ENCODE results near the gene NEK1.

Gene NEK1

GRCh38 chr4:169611991-169612870 is at the start of gene NEK1:
Gene NEK1, minus strand, starts transcription at chr4:169612583. Its CDS starts 9,953 bp downstream, at chr4:169602630.
- peak; percentile 77 for DNase-seq

- DNase-seq, result no peak
Observed at GRCh38 chr4:169661761-169662160, 49.4 kb upstream of the NEK1 start.

- no peak for DNase-seq
Observed at GRCh38 chr4:169660929-169661328, 48.5 kb upstream of the NEK1 start.

- DNase-seq, result peak; percentile 83
Observed at GRCh38 chr4:169659716-169660670, 47.6 kb upstream of the NEK1 start.

GRCh38 chr4:169658975-169659715 is 46.8 kb upstream of the NEK1 start:
- no peak for DNase-seq

DNA sequence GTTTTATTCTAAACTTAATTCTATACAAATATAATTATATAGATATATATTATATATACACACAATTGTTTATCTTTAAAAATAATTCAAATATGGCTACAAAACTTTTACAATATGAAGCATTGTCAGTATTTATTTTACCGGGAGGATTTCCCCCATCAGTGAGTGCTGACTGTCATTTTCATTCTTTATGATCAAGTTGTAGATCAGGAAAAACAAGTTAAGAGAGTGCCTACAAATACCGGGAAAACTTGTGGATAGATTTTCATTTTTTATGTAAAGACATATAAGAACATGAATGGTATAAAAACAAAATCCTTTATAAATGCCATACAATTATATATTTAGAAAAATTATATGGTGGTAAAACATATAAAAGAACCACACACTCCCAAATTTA is 45.8 kb upstream of the NEK1 start:
- no peak for DNase-seq

DNA sequence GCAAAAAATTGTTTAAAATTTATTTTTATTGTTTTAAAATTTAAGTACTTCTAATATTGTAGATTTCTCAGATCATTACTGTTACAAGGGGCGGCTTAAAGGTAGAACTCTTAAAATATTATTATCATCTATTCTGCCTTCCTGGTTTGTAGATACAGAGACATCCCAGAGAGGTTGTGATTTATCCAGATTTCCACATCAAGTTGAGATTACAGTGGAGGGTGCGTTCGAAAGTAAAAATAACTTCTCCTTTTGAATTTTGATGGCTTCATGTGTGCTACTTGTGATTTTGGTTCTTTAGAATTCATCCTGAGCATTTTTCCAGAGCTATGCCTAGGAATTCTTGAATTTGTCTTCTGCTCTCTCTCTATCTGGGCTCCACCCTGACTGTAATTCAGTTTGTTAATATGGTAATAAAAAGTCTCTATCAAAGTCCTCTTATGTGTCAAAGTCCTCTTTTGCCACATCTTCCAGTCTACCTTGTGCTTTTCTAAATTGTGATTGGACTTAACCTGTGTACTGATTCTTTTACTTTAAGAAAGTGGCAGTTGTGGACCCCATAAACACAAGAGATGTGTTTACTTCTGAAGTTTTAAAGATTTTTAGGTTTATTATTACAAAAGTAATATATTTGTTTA is 45.2 kb upstream of the NEK1 start:
- DNase-seq, result no peak

DNA sequence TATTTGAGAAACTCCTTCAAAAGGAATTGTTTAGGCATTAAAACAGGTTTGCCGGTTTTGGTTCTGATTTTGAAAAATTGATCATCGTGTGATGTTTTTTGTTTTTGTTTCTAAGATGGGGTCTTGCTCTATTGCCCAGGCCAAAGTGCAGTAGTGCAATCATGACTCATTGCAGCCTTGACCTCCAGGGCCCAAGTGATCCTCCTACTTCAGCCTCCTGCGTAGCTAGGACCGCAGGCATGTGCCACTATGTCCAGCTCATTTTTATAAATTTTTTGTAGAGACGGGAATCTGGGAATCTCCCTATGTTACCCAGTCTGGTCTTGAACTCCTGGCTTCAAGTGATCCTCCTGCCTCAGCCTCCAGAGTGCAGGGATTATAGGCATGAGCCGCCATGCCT is 43.0 kb upstream of the NEK1 start:
- DNase-seq, result no peak

GRCh38 chr4:169652535-169652934 is 40.2 kb upstream of the NEK1 start:
- DNase-seq, result no peak

- no peak for DNase-seq
Observed at GRCh38 chr4:169650227-169650936, 38.0 kb upstream of the NEK1 start.

DNA sequence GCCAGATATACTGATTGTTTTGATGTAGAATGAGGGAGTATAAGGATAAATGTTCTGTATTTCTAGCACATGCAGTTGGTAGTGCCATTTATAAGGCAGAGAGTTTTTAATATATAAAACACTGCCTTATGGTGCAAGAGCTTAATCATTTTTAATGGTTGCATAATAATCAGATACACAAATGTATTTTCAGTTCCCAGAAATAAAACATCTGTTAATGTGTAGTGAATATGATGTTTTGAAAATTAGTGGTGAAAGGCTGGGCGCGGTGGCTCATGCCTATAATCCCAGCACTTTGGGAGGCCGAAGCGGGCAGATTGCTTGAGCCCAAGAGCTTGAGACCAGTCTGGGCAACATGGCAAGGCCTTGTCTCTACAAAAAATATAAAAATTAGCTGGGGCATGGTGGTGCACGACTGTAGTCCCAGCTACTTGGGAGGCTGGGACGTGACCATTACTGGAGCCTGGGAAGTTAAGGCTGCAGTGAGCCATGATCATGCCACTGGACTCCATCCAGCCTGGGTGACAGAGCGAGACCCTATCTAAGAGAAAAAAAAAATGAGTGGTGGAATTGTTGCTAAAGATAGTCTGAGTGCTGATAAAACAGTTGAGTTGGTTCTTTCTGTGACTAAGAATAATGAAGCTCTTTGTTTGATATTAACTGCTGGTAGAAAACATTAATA is 37.3 kb upstream of the NEK1 start:
- no peak for DNase-seq

GRCh38 chr4:169645627-169646026 is 33.2 kb upstream of the NEK1 start:
- no peak for DNase-seq

DNA sequence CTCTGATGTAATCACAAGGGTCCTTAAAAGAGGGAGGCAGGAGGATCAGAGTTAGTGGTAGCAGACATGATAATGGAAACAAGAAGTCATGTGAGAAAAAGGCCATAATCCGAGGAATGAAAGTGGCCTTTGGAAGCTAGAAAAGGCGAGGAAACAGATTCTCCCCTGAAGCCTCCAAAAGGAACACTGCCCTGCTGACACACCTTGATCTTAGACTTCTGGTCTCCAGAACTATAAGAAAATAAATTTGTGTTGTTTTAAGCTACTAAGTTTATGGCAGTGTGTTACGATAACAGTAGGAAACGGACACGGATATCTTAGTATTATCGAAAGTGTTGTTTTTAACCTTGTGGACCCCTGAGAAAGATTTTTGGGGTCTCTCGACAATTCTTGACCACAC is 32.4 kb upstream of the NEK1 start:
- DNase-seq, result no peak

DNA sequence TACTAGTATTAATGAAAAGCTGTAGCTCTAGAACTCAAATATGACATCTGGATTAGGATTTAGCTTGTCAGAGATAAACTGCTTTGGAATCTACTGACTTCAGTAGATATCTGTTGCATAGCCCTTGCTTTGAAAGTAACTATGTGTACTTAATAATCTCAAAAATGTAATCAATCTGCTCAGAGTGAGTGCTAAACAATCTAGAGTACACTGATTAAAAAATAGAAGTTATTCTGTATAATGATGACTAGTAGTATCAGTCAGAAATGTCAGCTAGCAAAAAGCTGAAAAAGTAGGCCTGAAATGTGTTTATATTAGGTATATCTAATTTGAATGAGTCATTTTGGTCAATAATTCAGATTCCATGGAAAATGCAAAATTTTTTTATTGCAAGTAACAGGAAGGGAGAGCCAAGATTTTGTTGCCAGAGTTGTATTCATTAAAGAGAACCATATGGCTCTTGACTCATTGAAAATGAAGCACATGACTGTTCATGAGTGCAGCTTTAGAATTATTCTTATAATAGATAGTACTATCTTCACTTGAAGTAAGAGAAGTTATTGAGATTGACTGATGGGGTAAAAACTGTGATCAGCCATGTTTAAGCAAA is 28.0 kb upstream of the NEK1 start:
- no peak for DNase-seq

GRCh38 chr4:169634975-169635374 is 22.6 kb upstream of the NEK1 start:
- no peak for DNase-seq

- DNase-seq, result no peak
Observed at GRCh38 chr4:169632896-169633295, 20.5 kb upstream of the NEK1 start.

DNA sequence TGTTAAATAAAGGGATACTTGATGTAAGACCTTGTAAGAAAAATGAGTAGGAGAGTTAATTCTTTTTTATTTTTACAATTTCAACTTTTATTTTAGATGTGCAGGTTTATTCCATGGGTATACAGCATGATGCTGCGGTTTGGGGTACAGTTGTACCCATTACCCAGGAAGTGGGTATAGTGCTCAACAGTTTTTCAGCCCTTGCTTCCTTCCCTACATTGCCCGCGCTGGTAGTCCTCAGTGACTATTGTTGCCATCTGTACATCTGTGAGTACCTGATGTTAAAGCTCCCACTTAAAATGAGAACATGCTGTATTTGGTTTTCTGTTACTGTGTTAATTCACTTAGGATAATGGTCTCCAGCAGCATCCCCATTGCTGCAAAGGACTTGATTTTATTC is 17.7 kb upstream of the NEK1 start:
- no peak for DNase-seq

DNA sequence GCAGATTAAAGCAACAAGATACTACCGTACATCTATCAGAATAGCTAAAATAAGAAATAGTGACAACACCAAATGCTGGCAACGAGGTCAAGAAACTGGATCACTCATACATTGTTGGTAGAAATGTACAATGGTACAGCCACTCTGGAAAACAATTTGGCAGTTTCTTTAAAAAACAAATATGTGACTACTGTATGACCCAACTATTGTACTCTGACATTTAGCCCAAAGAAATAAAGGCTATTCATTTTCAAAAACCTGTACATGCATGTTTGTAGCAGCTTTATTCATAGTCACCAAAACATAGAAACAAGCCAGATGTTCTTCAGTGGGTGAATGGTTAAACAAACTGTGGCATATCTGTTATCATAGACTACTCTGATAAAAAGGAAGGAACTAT is 16.2 kb upstream of the NEK1 start:
- DNase-seq, result no peak

- no peak for DNase-seq
Observed at GRCh38 chr4:169627307-169627706, 14.9 kb upstream of the NEK1 start.

GRCh38 chr4:169626331-169627282 is 14.2 kb upstream of the NEK1 start:
- DNase-seq, result no peak
